DMS79 treated with DMSO at 0.1 percent for 48 hours (cell line): Measurements from ENCODE around the gene SLC6A7.

ENCODE experiments used
- DNase-seq: peaks from one replicate; lab custom pipeline; 2025; lab: John Stamatoyannopoulos, UW

The SLC6A7 gene

DNA sequence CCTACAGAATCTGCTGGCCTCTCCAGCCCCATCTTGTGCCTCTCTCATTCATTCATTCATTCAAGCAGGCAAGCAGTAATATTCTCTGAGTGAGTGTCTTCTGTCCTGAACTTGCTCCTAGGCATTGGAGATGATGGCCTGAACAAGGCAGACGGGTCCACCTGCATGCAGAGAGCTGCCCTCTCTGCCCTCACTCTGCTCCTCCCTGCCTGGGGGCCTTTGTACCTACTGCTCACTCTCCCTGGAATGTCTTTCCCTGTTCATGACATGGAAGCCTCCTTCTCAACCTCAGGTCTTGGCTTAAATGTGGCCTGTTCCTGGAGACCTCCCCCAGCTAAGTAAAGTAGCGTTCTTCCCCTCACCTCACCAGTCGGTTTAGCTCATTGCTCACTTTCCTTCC lies 16.7 kb upstream of the SLC6A7 start:
- DNase-seq = no peak

DNA sequence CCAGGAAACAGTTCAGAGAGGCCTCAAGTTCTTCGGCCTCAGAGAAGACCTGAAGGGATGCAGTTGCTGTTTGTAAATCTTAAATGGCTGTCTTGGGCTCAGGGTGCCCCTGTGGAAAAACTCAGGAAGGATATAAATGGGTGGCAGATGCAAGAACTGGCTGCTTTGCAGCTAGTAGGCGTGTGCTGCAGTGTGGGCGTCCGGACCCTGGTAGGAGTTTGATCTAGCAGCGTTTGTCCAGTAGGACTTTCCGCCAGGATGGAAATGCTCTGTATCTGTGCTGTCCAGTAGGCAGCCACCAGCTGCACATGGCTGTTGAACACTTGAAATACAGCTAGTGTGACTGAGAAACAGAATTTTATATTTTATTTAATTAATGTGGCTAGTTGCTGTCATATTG lies 15.6 kb upstream of the SLC6A7 start:
- no peak for DNase-seq

DNA sequence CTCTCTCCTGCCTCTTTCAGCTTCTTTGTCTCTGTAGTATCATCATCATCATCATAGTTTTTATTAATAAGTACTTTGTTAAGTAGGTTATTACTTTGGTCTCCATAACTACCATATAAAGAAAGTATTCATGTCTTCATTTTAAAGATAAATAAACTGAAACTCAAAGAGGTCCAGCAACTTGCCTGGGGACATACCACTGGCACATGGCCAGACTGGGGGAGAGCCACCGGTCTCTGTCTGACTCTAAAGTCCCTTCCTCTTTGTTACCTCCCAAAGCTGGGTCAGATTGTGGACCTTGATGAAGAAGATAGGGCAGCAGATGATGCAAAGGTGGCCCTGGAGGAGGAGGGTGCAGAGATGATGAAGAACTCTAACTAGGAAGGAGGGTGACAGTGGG lies 14.8 kb upstream of the SLC6A7 start:
- no peak for DNase-seq

DNA sequence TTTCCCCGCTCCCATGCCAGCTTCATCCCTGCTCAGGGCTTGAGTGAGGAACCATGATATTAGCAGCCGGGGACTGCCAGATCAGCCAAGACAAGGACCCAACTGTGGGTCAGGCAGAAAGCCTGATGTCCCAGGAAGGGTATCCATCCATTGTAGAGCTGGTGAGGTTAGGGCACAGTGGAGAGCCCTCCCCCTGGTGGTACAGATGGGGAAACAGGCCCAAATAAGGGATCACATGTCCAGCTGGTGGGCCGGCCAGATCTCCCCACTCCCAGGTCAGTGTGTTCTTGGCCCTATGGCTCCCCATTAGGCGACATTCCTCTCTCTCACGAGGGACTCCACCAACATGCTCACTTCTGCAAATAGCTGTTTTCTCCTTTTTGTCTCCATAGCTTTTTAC lies 14.3 kb upstream of the SLC6A7 start:
- DNase-seq = no peak

DNA sequence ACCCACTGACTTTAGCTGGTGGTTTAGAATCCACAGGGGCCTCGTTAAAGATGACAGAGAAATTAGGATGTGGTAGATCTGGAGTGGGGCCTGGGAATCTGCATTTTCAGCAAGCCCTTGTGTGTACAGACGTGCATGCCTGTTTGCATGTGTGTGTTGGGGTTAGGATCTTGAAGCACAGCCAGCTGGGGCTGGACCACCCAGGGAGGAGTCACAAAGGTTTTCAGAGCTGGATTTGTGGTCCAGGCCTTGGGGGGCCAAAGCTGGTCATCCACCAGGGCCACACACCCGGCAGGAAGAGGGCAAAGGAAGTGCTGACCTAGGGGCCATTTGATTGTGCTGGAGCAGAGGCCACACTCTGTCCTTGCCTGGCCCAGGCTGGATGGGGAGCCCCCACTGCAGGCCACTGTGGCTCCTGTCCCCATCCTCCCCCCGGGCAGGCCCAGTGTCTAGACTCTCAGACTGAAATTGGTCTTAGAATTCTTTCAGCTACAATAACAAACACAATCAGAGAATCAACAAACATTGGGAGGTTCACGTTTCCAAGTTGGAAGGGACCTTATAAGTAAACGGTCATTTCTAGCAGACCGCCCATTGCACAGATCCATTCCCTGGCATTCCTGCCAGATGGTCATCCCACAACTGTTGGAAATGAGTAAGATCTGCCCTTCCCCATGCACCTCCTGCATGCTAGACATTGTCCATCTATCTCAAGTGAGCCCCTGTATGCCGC lies 13.0 kb upstream of the SLC6A7 start:
- no peak for DNase-seq

DNA sequence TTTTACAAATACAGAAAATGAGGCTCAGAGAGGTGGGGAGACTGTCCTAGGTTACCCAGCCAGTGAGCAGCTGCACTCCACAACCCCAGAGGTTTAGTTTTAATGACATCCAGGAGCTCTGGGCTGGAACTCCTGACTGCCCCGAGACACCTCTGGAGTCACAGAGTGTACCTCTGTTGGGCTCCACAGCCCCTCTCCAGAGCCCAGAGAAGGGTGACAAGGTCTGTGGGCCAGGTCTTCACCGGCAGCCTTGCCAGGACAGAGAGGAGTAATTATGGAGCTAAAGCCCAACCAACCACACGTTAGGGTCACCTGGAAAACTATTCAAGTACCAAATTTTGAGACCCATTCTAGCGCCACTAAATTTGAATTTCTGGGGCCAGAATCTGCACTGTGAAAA lies 12.1 kb upstream of the SLC6A7 start:
- DNase-seq = no peak

DNA sequence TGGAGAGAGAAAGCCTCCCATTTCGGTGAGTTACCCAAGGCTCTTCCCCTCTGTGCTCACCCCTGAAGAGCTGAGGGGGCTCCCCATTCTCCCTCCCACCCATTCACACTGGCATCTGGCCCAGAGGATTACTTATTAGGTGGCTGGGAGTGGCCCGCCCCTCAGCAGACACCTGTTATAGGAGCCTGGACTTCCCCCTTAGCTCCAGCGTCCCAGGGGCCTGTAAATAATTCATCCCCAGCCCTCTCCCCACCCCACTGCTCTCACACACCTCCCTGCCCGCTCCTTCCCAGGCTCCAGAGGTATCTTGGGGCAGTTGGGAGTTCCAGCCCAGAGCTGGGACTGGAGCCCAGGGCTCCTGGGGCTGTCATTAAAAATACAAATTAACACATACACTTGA lies 11.6 kb upstream of the SLC6A7 start:
- DNase-seq = no peak

DNA sequence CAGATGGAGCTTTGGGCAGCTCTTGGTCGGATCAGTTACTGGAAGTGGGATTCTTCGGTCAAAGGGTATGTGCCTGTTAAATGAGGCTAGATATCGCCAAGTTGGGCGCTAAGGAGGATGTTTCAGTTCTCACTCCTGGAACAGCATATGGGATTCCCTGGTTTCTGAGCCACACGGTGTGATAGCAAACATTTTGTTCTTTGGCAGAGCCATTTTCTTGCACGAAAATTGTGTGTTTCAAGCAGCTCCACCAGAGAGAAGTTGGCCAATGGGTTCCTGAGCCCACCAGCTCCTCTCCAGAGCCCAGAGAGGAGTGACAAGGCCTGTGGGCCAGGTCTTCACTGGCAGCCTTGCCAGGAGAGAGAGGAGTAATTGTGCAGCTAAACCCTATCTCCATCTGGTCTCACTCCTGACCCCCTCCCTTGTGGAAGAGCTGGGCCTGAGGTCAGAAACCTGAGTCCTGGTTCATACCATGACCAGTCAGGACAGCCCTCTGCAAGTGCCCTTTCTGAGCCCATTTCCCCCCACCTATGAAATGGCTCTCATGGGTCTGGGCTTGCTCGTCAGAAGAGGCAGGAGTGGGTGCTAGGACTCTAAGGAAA lies 10.7 kb upstream of the SLC6A7 start:
- DNase-seq = no peak

DNA sequence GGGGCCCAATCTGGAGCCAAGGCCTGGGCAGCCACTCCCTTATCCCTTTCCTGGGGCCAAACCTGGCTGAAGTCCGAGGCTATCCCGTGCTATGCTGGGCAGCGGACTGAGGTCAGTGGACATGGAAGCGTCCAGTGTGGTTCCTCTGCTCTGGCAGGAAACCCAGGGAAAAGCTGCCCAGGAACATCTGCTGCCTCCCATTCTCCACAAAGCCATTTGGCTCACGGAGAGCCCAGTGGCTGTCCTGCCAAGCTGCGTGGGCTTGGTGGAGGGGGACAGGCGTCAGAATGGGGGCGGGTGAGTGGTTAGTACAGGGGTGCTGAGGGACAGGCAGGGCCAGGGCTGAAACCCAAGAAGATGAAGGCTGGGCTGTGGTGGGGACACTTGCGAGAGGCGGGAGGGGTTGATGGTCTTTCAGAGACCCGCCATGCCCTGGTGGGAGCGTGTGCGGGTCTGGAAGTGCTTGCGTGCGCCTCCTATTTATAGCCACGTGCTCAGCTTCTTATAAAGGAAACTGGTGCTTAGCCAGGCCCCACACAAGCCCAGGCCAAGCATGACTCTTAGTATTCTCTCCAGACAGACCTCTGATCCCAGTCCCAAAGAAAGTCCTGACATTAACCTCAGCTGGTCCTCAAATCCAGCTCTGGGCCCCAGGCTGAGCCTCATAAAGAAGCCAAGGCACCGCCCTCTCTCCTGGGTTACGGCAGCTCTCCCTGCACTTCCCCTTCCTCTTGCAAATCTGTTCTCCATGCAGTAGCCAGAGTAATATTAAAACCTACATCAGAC lies 9.4 kb upstream of the SLC6A7 start:
- DNase-seq = no peak

DNA sequence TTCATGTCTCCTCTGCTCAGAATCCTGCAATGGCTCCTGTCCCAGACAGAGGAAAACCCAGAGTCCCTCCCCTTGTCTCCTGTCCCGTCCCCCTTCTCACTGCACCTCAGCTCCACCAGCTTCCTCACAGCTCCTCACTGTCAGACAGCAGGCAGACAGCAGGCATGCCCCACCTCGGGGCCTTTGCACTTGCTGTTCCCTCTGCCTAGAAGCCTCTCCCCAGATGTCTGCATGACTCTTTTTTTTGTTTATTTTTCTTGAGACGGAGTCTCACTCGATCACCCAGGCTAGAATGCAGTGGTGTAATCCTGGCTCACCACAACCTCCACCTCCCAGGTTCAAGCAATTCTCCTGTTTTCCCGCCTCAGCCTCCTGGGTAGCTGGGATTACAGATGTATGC lies 8.8 kb upstream of the SLC6A7 start:
- no peak for DNase-seq

DNA sequence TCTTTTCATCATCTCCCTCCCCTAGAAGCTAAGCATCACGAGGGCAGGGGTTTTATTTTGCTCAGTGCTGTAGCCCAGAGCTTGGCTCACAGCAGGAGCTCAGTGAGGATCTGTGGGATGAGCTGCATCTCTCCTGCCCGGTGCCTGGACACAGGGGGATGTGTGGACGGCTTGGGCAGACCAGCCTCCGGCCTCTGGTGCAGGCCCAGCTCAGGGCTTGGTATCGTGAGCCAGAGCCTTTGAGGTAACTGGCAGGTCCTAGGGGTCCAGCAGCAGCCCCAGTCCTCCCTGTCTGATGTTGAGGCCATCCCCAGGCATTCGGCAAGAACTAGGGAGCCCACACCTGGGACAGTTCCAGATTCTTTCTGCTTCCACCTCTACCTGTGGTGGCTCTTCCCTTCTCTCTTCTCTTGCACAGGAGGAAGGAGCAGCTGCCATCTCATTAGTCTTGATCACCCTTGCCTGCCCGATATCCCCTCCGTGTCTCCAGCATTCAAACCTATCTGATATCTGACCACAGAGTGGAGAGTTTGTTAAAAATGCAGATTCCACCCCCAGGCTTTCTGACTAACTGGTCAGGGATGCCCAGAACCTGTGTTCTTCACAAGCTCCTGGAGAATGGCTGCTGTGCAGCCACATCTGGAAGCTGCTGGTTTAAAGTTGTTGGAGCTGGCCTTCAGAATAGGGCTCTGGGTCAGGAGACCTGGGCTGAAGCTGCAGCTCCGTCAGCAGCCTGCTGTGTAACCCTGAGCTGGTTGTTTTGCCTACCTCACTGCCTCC lies 7.9 kb upstream of the SLC6A7 start:
- no peak for DNase-seq

DNA sequence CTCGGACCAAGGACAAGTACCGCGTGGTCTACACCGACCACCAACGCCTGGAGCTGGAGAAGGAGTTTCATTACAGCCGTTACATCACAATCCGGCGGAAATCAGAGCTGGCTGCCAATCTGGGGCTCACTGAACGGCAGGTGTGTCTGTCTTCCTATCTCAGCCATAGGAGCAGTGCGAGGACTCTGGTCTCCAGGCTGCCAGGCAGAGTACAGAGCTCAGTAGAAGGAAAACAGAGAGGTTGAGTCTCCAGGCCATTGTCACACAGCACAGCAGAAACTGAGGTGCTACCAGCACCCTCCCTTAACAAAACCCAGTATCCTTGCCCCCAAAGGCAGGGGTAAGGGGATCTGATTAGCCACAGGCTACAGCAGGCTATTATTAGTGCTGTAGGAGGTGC lies 7.1 kb upstream of the SLC6A7 start:
- DNase-seq = no peak

DNA sequence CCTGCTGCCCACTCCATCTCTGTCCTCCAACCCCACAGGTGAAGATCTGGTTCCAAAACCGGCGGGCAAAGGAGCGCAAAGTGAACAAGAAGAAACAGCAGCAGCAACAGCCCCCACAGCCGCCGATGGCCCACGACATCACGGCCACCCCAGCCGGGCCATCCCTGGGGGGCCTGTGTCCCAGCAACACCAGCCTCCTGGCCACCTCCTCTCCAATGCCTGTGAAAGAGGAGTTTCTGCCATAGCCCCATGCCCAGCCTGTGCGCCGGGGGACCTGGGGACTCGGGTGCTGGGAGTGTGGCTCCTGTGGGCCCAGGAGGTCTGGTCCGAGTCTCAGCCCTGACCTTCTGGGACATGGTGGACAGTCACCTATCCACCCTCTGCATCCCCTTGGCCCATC lies 6.4 kb upstream of the SLC6A7 start:
- DNase-seq = no peak

DNA sequence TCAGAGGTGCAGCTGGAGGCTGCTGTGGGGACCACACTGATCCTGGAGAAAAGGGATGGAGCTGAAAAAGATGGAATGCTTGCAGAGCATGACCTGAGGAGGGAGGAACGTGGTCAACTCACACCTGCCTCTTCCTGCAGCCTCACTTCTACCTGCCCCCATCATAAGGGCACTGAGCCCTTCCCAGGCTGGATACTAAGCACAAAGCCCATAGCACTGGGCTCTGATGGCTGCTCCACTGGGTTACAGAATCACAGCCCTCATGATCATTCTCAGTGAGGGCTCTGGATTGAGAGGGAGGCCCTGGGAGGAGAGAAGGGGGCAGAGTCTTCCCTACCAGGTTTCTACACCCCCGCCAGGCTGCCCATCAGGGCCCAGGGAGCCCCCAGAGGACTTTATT lies 5.9 kb upstream of the SLC6A7 start:
- DNase-seq = no peak

DNA sequence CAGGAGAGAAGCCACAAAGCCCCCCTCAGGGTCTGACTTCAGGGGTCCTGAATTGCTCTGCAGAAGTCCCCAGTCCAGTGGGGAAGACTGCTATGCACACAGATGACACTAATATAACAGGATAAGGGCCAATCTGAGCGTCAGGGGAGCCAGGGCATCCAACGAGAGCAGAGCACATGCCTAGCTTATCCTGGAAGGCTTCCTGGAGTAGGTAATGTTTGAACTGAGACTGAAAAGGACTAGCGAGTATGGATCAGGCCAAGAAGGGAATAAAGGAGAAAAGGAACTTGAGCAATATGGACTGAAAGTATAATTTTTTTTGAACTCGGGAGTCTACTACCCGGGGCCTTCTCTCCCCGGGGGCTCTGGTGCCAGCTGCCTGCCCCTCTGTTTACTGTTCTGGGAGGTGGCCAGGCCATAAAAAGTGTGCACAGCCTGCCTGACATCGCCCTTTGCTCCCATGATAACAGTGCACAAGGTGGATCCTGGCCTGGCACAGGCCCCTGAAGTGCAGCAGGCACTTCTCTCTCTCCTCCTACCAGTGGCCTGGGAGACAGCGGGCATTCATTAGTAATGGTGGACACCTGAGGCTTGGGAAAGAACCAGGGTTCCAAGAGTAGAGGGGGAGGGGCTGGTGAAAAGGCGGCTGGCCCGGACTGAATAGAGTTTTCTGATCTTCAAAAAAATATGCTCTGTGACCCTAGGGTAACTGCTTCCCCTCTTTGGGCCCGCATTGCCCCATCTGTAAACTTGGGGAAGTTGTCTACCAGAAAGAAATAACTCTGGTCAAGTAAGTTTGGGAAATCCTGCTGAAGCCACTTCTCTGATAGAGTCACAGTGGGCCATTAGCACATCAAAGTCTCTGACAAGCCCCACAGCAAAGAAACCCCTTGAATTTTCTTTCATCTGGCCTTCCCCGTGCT lies 4.6 kb upstream of the SLC6A7 start:
- no peak for DNase-seq

DNA sequence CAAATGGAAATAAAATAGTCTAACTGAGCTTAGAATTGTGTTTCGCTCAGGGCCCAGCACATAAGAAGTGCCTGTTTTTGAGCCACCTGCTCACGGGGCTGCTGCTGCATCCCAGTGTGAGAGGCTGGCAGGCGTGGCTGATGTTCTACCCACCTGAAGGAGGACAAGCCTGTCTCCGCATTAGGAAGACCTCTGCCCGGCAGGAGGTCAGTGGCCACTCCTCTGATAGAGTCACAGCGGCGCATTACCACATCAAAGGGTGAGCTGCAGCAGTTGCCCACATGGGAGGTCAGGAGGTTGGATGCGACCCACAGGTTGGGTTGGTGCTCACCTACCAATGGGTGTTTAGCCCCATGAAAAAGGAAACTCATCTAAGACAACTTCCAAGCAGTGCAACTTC lies 3.7 kb upstream of the SLC6A7 start:
- no peak for DNase-seq

DNA sequence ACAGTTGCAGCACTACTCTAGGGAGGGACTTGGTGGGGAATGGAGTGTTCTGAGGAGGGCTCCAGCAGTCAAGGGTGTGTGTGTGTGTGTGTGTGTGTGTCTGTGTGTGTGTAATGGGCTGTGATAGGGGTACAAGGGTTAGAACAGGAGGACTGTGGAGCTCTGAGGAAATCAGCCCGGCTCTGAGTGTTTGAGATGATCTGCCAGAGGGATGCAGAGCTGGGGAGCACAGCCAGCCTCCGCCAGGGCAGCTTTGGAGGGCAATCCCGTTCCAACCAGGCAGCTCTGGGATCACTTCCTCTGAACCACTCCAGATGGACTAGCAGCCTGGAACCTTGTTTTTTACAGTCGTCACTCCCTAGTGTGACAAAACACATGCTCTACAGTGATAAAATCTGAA lies 3.0 kb upstream of the SLC6A7 start:
- DNase-seq = no peak

DNA sequence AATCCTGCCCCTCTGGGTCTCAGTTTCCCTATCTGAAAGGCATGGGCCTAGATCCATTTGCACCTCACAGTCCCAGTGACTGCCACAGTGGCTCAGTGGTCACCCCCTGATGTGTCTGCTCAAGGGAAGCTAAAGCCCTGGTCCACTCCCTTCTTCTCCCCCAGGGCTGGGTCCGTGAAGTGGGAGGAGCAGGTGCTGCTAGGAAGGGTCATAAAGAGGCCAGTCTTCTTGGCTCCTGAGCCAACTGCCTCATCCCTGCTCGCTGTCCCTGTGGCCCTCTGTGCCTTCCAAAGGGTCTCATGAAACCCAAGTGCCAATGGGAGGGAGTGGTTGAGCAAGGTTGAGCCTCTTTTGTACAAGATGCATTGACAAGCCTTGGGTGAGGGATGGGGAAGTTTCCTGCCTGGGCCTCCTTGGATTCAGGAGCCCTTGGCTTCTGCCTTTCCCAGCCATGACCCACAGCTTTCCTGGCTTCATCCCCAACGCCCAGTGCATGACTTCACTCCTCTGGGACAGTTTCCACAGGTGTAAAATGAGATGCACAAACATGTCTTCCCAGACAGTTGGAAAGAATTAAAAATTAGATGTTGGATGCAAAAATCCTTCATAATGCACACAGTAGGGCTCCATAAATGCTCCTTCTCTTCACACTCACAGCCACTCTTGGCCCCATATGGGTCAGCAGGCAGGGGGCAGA lies 1.6 kb upstream of the SLC6A7 start:
- DNase-seq = no peak

DNA sequence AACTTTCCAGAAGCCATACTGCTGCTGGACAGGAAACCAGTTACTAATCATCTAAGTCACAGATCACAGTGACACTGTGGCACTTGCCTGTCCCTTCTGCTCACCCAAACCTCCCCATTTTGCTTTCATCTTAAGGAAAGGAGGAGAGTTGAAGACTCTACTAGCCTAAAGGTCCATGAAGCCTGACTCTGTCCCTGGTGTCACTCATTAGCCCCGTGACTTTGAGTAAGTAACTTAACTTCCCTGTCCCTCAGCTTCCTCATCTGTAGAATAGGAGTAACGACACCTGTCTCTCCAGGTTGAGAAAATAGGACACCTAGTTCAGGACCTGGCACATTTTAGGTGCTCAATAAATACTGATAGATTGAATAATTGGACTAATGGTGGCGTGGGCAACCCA lies 536 bp upstream of the SLC6A7 start:
- no peak for DNase-seq

DNA sequence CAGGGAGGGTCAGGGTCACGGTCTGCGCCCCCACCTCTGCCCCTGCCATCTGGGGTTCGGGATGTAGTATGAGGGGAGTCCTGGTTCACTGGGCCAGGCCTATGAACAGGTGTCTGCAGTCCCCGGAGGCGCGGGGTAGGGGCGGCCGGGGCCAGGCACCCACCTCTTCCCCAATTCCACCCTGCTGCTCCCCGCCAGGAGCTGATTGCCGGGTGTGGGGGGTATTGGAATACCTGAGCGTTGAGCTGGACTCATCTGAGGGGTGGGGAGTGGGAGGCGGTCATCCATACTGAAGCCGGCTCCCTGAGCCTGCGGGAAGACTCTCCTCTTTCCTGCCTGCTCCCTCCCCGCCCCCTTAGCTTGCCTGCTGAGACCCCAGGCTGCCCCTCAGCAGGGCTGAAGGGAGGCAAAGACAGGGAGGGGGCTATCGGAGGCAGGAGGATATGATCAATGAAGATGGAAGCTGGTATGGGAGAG lies 679 bp downstream of the SLC6A7 start:
- DNase-seq = no peak

DNA sequence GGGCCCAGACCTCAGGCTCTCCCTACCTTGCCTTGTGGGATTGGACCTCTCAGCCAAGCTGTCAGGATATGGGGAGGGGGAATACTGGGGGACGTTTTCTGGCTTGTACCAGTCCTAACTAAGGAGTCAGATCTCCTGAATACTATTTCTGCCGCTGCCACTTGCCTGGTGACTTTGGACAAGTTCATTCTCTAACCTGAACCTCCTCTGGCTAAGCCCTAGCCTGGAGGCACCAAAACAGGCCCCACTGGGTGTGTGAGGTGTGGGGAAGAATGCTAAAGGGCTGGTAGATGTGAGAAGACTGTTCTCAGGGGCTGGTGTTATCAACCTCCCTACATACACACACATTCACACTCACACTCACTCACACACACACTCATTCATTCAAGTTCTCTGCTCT lies 1.1 kb downstream of the SLC6A7 start:
- DNase-seq = no peak
